GM19328 (cell line): ENCODE measurements around the gene VAV2.

ENCODE experiments used
- ATAC-seq: cut with Tn5 transposase; IDR thresholded peaks from one replicate; pipeline ENCODE4 v1.9.1; 2021; ENCODE audit warnings: mild to moderate bottlenecking, moderate library complexity; ENCODE audit not compliant: unreplicated experiment

VAV2 gene

DNA sequence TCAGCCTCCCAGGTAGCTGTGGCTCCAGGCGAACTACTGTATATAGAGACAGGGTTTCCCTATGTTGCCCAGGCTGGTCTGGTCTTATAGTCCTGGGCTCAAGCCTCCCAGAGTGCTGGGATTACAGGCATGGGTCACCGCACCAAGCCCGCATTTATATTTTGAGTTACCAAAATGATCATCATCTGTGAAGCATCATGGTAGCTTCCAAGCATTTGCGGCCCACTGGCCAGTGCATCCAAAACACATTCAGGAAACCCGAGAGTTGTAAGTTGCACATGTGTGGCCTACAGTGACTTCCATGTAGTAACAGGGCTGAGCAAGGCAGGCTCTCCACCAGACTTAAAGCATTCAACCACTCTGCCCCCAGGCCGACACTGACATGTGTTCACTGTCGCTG, 35.4 kb upstream of the VAV2 start:
- ATAC-seq = no peak

DNA sequence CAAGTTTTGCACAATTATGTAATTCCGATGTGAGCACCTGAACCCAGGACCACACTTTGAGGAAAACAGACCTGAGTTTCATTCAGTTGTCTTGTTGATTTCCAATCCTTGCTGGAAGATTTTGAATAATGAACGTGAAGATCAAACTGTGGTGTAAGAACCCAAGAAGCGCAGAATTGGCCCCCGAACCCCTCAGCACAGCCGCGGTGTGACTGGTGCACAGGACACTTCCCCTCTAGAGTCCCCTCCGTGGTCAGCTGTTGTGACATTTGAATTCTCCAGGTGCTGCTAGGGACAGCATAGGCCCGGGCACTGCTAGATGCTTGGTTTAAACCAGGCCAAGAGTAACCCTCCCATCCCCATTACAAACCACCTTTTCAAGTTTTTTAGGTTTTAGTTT, 34.9 kb upstream of the VAV2 start:
- ATAC-seq = no peak

GRCh38 chr9:134026581-134026980, 34.5 kb upstream of the VAV2 start:
- ATAC-seq = no peak

- ATAC-seq = peak; percentile 37
Measured at GRCh38 chr9:134025606-134026541, 33.8 kb upstream of the VAV2 start.

- ATAC-seq = peak; percentile 83
Measured at GRCh38 chr9:134024828-134025605, 32.9 kb upstream of the VAV2 start, which contains the start of gene BRD3OS. Gene BRD3OS, plus strand, starts transcription at chr9:134025481. Its CDS starts 1,267 bp downstream, at chr9:134026748.

GRCh38 chr9:134024214-134024792, 32.2 kb upstream of the VAV2 start:
- ATAC-seq = no peak

DNA sequence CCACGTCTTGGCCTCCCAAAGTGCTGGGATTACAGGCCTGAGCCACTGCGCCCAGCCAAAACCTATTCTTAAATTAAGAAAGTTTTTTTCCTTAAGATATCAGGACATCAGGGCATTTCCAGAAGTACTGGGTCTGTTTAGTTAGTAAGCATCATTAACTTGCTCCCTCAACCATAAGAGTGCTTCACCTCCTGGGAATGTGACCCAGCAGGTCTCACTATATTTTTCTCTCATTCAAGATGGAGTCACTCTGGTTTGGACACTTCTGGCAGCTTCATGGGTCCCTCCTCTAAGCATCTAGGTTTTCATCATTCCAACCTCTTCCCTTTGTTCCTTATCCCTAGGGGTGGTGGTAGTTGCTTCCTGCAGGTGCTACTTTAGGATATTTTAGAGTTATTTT, 22.8 kb upstream of the VAV2 start:
- no peak for ATAC-seq

GRCh38 chr9:134011401-134011800, 19.3 kb upstream of the VAV2 start:
- ATAC-seq = no peak

DNA sequence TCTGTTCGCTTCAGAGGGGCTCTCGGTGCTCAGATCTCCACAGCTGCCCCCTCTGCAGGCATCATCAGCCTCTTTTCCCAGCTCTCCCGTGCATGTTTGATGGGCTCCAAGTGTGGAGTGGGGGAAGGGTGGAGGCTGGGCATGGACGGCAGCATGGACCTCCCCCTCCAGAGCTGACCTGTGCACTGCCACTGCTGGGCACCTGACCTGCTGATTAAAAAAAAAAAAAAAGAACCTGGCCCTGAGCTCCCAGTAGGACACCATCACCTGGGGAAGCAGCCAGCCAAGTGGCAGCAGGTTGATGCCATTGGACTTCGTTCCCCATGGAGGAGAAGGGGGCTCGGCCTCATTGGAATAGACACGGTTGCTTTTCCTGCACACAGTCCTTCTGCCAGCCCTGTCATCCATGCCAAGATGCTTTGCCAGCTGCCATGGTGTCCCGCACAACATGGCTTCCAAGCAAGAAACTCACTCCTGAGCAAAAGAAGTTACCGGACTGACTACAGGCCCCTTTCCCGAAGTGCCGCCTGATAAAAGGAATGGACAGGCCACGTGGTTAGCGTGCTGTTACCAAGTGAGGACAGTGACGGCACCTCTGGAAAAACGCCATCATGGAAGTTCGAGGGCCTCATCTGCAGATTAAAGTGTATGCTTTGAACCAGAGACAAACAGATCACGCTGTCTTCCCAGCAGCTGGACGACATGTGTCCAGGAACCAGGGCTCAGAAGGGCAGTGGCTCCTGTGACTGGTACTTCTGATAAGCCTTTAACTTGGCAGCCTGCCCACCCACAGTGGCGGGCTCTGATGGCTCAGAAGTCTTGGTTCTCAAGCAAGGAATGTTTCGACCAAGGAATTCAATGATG, 18.4 kb upstream of the VAV2 start:
- ATAC-seq = no peak

- ATAC-seq = no peak
Measured at GRCh38 chr9:134007571-134007970, 15.4 kb upstream of the VAV2 start.

DNA sequence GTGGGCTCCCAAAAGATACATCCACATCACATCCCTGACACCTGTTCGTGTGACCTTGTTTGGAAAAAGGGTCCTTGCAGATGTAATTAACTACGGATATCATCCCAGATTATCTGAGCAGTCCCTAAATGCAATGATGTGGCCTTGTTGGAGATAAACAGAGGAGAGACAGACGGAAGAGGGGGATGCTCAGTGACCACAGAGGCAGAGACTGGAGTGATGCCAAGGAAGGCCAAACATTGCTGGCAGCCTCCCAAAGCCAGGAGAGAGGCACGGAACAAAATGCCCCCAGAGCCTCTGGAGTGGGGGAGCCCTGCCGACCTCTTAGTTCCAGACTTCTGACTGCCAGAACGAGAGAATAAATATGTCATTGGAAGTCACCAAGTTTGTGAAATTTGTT, 15.0 kb upstream of the VAV2 start:
- ATAC-seq = no peak

GRCh38 chr9:134005381-134005780, 13.3 kb upstream of the VAV2 start:
- ATAC-seq = no peak

DNA sequence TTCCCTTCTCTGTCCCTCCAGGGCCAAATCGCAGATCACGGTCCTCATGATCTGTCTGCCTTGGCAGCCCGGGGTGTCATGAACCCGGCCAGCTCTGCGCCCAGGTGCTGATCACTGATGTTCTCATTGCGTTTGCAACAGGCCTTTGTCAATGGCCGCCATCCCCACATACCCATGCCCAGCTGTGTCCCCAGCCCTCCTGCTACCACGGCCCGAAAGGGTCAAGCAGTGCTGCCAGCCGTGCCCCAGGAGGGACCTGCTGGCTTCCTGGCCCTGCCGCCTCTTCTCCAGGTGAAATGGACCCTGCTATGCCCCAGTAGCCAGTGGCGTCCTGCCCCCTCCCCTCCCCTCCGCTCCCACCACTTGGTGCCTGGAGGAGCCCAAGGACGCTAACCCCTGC, 12.8 kb upstream of the VAV2 start:
- no peak for ATAC-seq

DNA sequence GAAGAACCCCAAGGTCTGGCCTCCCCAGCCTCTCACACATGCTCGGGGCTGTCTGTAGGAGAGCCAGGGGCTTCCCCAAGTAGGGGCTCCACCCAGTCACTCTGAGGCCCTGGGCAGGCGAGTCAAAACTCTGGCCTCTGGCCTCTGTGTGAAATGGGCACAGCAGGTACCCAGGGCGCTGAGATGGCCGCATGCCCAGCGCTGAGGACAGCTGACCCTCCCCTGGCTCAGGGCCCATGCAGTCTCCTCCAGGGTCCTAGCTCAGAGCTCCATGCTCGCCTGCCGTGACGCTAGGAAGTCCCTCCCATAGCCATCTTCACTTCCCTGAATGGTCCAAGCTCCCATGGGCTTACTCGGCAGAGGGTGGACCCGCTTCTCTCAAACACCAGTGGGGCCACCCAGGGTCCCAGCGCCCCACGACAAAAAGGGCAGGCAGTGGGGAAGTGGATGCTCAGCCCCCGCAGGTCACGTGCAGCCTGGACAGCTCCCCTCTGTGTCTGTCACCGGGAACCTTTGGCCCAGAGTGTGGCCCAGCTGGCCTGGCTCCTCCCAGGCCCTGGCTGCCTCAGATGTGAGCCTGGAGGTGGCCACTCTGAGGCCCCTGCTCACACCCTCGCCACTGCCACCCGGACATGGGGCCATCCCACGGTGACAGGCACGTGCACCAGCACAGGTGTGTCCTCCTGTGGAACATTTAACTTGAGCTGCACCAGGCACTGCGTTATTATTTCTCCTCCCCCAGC, 12.2 kb upstream of the VAV2 start:
- ATAC-seq = no peak

DNA sequence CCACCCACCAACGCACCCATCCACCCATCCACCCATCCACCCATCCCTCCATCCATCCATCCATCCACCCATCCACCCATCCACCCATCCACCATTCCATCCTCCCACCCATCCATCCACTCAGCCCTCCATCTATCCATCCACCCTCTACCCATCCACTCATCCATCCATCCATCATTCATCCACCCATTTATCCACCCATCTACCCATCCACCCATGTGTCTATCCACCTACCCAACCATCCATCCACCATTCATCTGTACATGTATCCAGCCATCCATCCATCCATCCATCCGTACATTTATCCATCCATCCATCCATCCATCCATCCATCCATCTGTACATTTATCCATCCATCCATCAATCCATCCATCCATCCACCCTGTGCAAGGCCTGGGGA, 11.1 kb upstream of the VAV2 start:
- no peak for ATAC-seq

- ATAC-seq = no peak
Measured at GRCh38 chr9:134002796-134003195, 10.7 kb upstream of the VAV2 start.

GRCh38 chr9:133999851-134000265, 7.7 kb upstream of the VAV2 start:
- ATAC-seq = no peak

DNA sequence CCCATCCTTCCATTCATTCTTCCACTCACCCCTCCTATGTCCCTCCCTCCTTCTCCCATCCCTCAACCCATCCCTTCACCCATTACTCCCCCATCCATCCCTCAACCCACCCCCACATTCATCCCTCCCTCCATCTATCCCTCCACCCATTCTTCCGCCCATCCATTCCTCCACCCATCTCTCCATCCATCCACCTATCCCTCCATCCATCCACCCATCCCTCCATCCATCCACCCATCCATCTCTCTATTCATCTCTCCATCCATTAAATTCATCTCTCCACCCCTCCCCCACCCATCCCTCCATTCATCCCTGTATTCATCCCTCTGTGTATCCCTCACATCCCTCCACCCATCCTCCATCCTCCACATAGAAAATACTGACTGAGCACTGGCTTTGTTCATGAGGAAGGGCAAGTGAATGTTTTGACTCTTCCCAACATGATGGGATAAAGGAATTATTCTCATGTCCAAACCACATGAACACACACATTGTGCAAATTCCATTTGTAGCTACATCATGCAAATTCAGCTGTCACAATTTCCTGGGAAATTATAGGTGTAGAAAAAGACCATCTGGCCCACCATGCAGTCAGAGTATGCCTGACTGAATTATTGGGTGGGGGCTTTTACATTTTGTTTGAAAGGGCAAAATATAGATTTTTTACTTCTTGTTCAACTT, 6.9 kb upstream of the VAV2 start:
- ATAC-seq = no peak

DNA sequence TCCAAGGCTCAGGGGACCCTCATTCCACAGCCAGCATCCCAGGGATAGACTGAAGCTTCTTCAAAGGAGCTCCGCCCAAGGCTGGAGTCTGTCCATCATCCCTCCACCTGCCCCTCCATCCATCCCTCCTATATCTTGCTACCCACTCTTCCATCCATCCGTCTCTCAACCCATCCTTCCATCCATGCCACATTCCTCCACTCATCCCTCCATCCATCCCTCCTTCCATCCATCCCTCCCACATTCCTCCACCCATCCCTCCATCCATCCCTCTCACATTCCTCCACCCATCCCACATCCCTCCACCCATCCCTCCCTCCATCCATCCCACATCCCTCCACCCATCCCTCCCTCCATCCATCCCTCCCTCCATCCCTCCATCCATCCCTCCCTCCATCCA, 5.5 kb upstream of the VAV2 start:
- ATAC-seq = no peak
